SKM-1 (cell line): ENCODE measurements around the gene SLC13A2.
"Not testable (repeated sequence)": the region's sequence is repeated elsewhere in the genome, so short reads cannot be mapped to it uniquely, and the experiment has no call there.

Experiments
- DNase-seq: peaks from one replicate; lab custom pipeline; 2025; ENCODE audit not compliant: unreplicated experiment; lab: John Stamatoyannopoulos, UW

Gene SLC13A2

GRCh38 chr17:28473542-28473941 lies at the start of gene SLC13A2:
SLC13A2 (plus strand) TSS chr17:28473644; CDS start chr17:28473713, 69 bp downstream.
- no peak for DNase-seq

GRCh38 chr17:28425206-28425605 lies 48.2 kb upstream of the SLC13A2 start:
- DNase-seq, result no peak

GRCh38 chr17:28426081-28426519 lies 47.3 kb upstream of the SLC13A2 start:
- no peak for DNase-seq

GRCh38 chr17:28427371-28427770 lies 46.1 kb upstream of the SLC13A2 start:
- DNase-seq, result no peak

- not testable (repeated sequence) for DNase-seq
Observed at GRCh38 chr17:28427982-28428381, 45.5 kb upstream of the SLC13A2 start.

GRCh38 chr17:28433721-28434120 lies 39.7 kb upstream of the SLC13A2 start:
- no peak for DNase-seq

GRCh38 chr17:28434326-28434725 lies 39.1 kb upstream of the SLC13A2 start:
- not testable (repeated sequence) for DNase-seq

GRCh38 chr17:28443901-28444638 lies 29.4 kb upstream of the SLC13A2 start:
- DNase-seq, result no peak

GRCh38 chr17:28446716-28447395 lies 26.6 kb upstream of the SLC13A2 start:
- no peak for DNase-seq

GRCh38 chr17:28447396-28447760 lies 26.1 kb upstream of the SLC13A2 start:
- no peak for DNase-seq

- no peak for DNase-seq
Observed at GRCh38 chr17:28449859-28450258, 23.6 kb upstream of the SLC13A2 start.

GRCh38 chr17:28457890-28458289 lies 15.6 kb upstream of the SLC13A2 start:
- DNase-seq, result no peak

GRCh38 chr17:28458881-28459280 lies 14.6 kb upstream of the SLC13A2 start:
- DNase-seq, result not testable (repeated sequence)

- no peak for DNase-seq
Observed at GRCh38 chr17:28460901-28461300, 12.5 kb upstream of the SLC13A2 start.

- DNase-seq, result no peak
Observed at GRCh38 chr17:28466001-28466400, 7.4 kb upstream of the SLC13A2 start.

GRCh38 chr17:28466521-28467048 lies 6.9 kb upstream of the SLC13A2 start:
- no peak for DNase-seq

GRCh38 chr17:28467456-28468025 lies 5.9 kb upstream of the SLC13A2 start:
- no peak for DNase-seq

GRCh38 chr17:28468033-28468735 lies 5.3 kb upstream of the SLC13A2 start:
- not testable (repeated sequence) for DNase-seq

- DNase-seq, result no peak
Observed at GRCh38 chr17:28468781-28469180, 4.7 kb upstream of the SLC13A2 start.

GRCh38 chr17:28469376-28469775 lies 4.1 kb upstream of the SLC13A2 start:
- DNase-seq, result no peak

GRCh38 chr17:28470266-28470913 lies 3.1 kb upstream of the SLC13A2 start:
- no peak for DNase-seq
